Heart left ventricle (tissue), 13 donors: ENCODE results near the gene CADM2.

ENCODE experiments used
- POLR2A ChIP-seq, 2 donors: fragments of 450-650 bp; IDR thresholded peaks; one replicate each; pipeline ENCODE4 v1.6.1; 2017; ENCODE audit warnings: antibody characterized with exemption in 2 of 2, mild to moderate bottlenecking in 2 of 2, moderate library complexity in 2 of 2
- TF ChIP-seq, protein P1 (sequence below), 12 donors: fragments of 200-600 bp; sonication (generic) in 4 of 12; IDR thresholded peaks; one replicate each; pipeline versions ENCODE4 v1.5.0 to v1.8.0; 2018 to 2022; ENCODE audit warnings: antibody characterized with exemption in 12 of 12, mild to moderate bottlenecking in 5 of 12
- donor health status: ischemic (EF 13 %, LVEDD 7.1; RV severe dilation, severe dysfunction).
- donor health status: DM: no; HTN: yes; CAD: no.
- donor health status: DM: no; HTN: no; CAD: no.
- donor health status: ischemic (EF 25% LVEDD 6.9; RV normal size, moderate dysfunction).
- donor health status: ischemic (EF 25% LVEDD 5.7; RV mildly dilated, moderate dysfunction).
- donor health status: ischemic (EF 35%, LVEDD 5.7; RV mildly dilated, moderate dysfunction).
- donor health status: nonischemic (EF 11% LVEDD 7.7; RV severe dilation, severe dysfunction).
- donor health status: DM: yes; HTN: yes; CAD: no.
- donor health status: PGD.
- donor health status: ischemic (EF 29% LVEDD 5.4; RV normal size, mild dysfunction).
- donor health status: nonischemic (EF 23%, LVEDD 6.1; RV moderate dilation, normal function).

GRCh38 chr3:85162905-85163304 is 204.1 kb downstream of the CADM2 start:
- TF ChIP-seq, protein P1, sequence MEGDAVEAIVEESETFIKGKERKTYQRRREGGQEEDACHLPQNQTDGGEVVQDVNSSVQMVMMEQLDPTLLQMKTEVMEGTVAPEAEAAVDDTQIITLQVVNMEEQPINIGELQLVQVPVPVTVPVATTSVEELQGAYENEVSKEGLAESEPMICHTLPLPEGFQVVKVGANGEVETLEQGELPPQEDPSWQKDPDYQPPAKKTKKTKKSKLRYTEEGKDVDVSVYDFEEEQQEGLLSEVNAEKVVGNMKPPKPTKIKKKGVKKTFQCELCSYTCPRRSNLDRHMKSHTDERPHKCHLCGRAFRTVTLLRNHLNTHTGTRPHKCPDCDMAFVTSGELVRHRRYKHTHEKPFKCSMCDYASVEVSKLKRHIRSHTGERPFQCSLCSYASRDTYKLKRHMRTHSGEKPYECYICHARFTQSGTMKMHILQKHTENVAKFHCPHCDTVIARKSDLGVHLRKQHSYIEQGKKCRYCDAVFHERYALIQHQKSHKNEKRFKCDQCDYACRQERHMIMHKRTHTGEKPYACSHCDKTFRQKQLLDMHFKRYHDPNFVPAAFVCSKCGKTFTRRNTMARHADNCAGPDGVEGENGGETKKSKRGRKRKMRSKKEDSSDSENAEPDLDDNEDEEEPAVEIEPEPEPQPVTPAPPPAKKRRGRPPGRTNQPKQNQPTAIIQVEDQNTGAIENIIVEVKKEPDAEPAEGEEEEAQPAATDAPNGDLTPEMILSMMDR (IDR thresholded peaks at IDR 0.05), result no peak
- TF ChIP-seq POLR2A (IDR thresholded peaks at IDR 0.05), result no peak
